Naive thymus-derived CD4-positive, alpha-beta T cell (primary cell): ENCODE data around the gene MTERF4. TPM values are rescaled to one million over a fixed set of nuclear protein-coding genes. Genes with fewer than 3 reads are reported as not detected.
A peak's percentile ranks its signal among the peaks of the same experiment; 100 is the strongest.

Experiments used
- ATAC-seq: fragments of 150-1000 bp; cut with Tn5 transposase; 2 replicates; pipeline ENCODE4 v1.10.0; 2021; ENCODE audit warnings: mild to moderate bottlenecking, moderate library complexity
- CTCF ChIA-PET: fragments of 350-600 bp; sonication (Branson Sonifier 250); formaldehyde crosslinking; loops from one replicate; lab custom pipeline; 2021; ENCODE audit warnings: antibody characterized with exemption; lab: Charles Lee
- POLR2A ChIA-PET: fragments of 350-600 bp; sonication (Branson Sonifier 250); formaldehyde crosslinking; loops from one replicate; lab custom pipeline; 2021; ENCODE audit warnings: antibody characterized with exemption, inconsistent platforms; lab: Charles Lee
- DNase-seq, 9 donors: peaks; one replicate each; pipeline versions ENCODE4 v3.0.0 to v3.0.0-alpha.2; 2020 to 2022; ENCODE audit warnings: mixed read lengths in 1 of 9
- H3K27ac ChIP-seq: one replicate; pipeline ENCODE4 v1.7.0; 2013; ENCODE audit warnings: mild to moderate bottlenecking, low read depth, low read length, moderate library complexity
- H3K27me3 ChIP-seq, 2 donors: one replicate each; pipeline ENCODE4 v1.7.0; 2013; ENCODE audit warnings: low read length in 2 of 2, mild to moderate bottlenecking in 2 of 2, moderate library complexity in 2 of 2; ENCODE audit not compliant: control insufficient read depth in 2 of 2, insufficient read depth in 2 of 2
- H3K36me3 ChIP-seq, 3 experiments: 1 replicate in 2 of 3; 2 replicates in 1 of 3; pipeline ENCODE4 v1.7.0; 2013; ENCODE audit warnings: low read length in 3 of 3, mild to moderate bottlenecking in 3 of 3, moderate library complexity in 1 of 3; ENCODE audit not compliant: insufficient read depth in 3 of 3, control insufficient read depth in 2 of 3
- H3K4me1 ChIP-seq, 2 donors: one replicate each; pipeline ENCODE4 v1.7.0; 2013; ENCODE audit warnings: low read length in 2 of 2, mild to moderate bottlenecking in 2 of 2, moderate library complexity in 1 of 2; ENCODE audit not compliant: control insufficient read depth in 2 of 2, insufficient read depth in 2 of 2
- H3K4me3 ChIP-seq: 2 replicates; pipeline ENCODE4 v1.7.0; 2013; ENCODE audit warnings: mild to moderate bottlenecking, low read length
- H3K9me3 ChIP-seq, 3 experiments: 1 replicate in 2 of 3; 2 replicates in 1 of 3; pipeline ENCODE4 v1.7.0; 2013; ENCODE audit warnings: low read length in 3 of 3; ENCODE audit not compliant: control insufficient read depth in 2 of 3
- H3K27ac Mint-ChIP-seq, 9 donors: one replicate each; pipeline ENCODE4 v1.8.0; 2020 to 2022; ENCODE audit warnings: mixed read lengths in 9 of 9, mild to moderate bottlenecking in 8 of 9, moderate library complexity in 5 of 9, inconsistent platforms in 2 of 9
- H3K27me3 Mint-ChIP-seq, 5 donors: one replicate each; pipeline ENCODE4 v1.8.0; 2021 to 2022; ENCODE audit warnings: mixed read lengths in 5 of 5, mild to moderate bottlenecking in 1 of 5
- H3K36me3 Mint-ChIP-seq, 5 donors: one replicate each; pipeline ENCODE4 v1.8.0; 2020 to 2022; ENCODE audit warnings: mixed read lengths in 5 of 5, mild to moderate bottlenecking in 3 of 5, inconsistent platforms in 1 of 5
- H3K4me1 Mint-ChIP-seq, 7 donors: one replicate each; pipeline ENCODE4 v1.8.0; 2020 to 2022; ENCODE audit warnings: mixed read lengths in 7 of 7, mild to moderate bottlenecking in 3 of 7, inconsistent platforms in 1 of 7
- H3K4me3 Mint-ChIP-seq, 10 donors: one replicate each; pipeline ENCODE4 v1.8.0; 2020 to 2022; ENCODE audit warnings: mild to moderate bottlenecking in 10 of 10, mixed read lengths in 10 of 10, moderate library complexity in 6 of 10, inconsistent platforms in 2 of 10
- H3K9me3 Mint-ChIP-seq, 11 donors: one replicate each; pipeline ENCODE4 v1.8.0; 2020 to 2022; ENCODE audit warnings: mixed read lengths in 11 of 11, mild to moderate bottlenecking in 4 of 11, inconsistent platforms in 1 of 11, moderate library complexity in 1 of 11
- intact Hi-C, 2 donors: fragments of 100-400 bp; cut with micrococcal nuclease; formaldehyde crosslinking; loops; one replicate each; pipeline ENCODE4 v1.15.1; 2023
- polyA plus RNA-seq, 2 donors: library from polyadenylated mRNA; unstranded; fragments of 300-500 nt; fragmentation: Illumina TruSeq; gene quantifications; one replicate each; pipeline ENCODE4 v1.2.3, GENCODE V29; 2021
- total RNA-seq, 6 experiments: library from RNA in 5 of 6; stranded (reverse) in 5 of 6; gene quantifications; 1 replicate in 5 of 6; 2 replicates in 1 of 6; pipeline ENCODE4 v1.2.3 and lab custom pipeline; 2021 to 2026

MTERF4 gene
- total and polyA plus RNA-seq, 7 experiments from 2014 or later, result 45.3 to 214 (median 82.3) TPM

GRCh38 chr2:241116606-241117560 lies 14.8 kb upstream of the MTERF4 start:
- CTCF ChIA-PET, result interaction anchor here (1.1 kb wide), 1 partner anchor 32 kb away, joined by 3 read pairs; the partner anchor contains the start of gene PASK

GRCh38 chr2:241115361-241115760 lies 13.3 kb upstream of the MTERF4 start:
- Histone ChIP-seq H3K4me1 (peaks cover under 1 to 7% of the 10 kb centered on the region in 2 donors), H3K4me3 (no peak overlapping the region), H3K27ac (no peak overlapping the region), H3K27me3 (no peaks in the 10 kb centered on the region), H3K36me3 (peaks cover 0 to 6% (median 0%) of the 10 kb centered on the region in 3 experiments), H3K9me3 (no peaks in the 10 kb centered on the region)
- ChIA-PET CTCF (interaction anchor here (0.5 kb wide), 1 partner anchor 17 kb away, joined by 5 read pairs; no protein-coding TSS in a partner anchor), POLR2A (interaction anchor here (1.7 kb wide), 1 partner anchor 34 kb away, joined by 5 read pairs; the partner anchor contains the start of gene PASK)
- no peak for ATAC-seq
- H3K9me3 Mint-ChIP-seq, result peaks cover 0 to 4% (median 0%) of the 10 kb centered on the region in 11 donors
- H3K36me3 Mint-ChIP-seq, result peaks cover 13 to 63% (median 34%) of the 10 kb centered on the region in 5 donors
- no peak overlapping the region for H3K4me3 Mint-ChIP-seq
- intact Hi-C loops, result no loop called here
- DNase-seq, result no peak
- H3K27ac Mint-ChIP-seq, result peak overlapping the region in 1 of 9 donors; percentile 78
- H3K4me1 Mint-ChIP-seq, result peaks cover 4 to 25% (median 19%) of the 10 kb centered on the region in 7 donors
- no peaks in the 10 kb centered on the region for H3K27me3 Mint-ChIP-seq

More at GRCh38 chr2:241116606-241117560, 14.8 kb upstream of the MTERF4 start:
- intact Hi-C loops, result no loop called here
- H3K27ac ChIP-seq, result no peak overlapping the region
- Mint-ChIP-seq H3K27ac (peak overlapping the region in 6 of 9 donors; percentile 41 to 85 (median 56)), H3K4me1 (peaks cover 0 to 17% (median 10%) of the 10 kb centered on the region in 7 donors), H3K9me3 (peaks cover 0 to 3% (median 0%) of the 10 kb centered on the region in 11 donors), H3K36me3 (peaks cover 15 to 70% (median 50%) of the 10 kb centered on the region in 5 donors), H3K27me3 (no peaks in the 10 kb centered on the region), H3K4me3 (no peak overlapping the region)
- POLR2A ChIA-PET, result no interaction called here
- H3K4me1 ChIP-seq, result peaks cover 0 to 2% of the 10 kb centered on the region in 2 donors
- no peaks in the 10 kb centered on the region for H3K27me3 ChIP-seq
- no peaks in the 10 kb centered on the region for H3K9me3 ChIP-seq
- DNase-seq, result no peak
- H3K4me3 ChIP-seq, result no peak overlapping the region
- no peak for ATAC-seq
- H3K36me3 ChIP-seq, result peaks cover 0 to 5% (median 0%) of the 10 kb centered on the region in 3 experiments

- Mint-ChIP-seq H3K27ac (peak overlapping the region in 2 of 9 donors; percentile 53 to 60), H3K4me1 (peaks cover 10 to 29% (median 24%) of the 10 kb centered on the region in 7 donors), H3K9me3 (peaks cover 0 to 4% (median 0%) of the 10 kb centered on the region in 11 donors), H3K4me3 (no peak overlapping the region), H3K27me3 (no peaks in the 10 kb centered on the region), H3K36me3 (peaks cover 15 to 65% (median 32%) of the 10 kb centered on the region in 5 donors)
- intact Hi-C loops, result no loop called here
- Histone ChIP-seq H3K4me3 (no peak overlapping the region), H3K27ac (no peak overlapping the region), H3K4me1 (peaks cover 6 to 13% of the 10 kb centered on the region in 2 donors), H3K27me3 (no peaks in the 10 kb centered on the region), H3K9me3 (no peaks in the 10 kb centered on the region), H3K36me3 (peaks cover 0 to 6% (median 0%) of the 10 kb centered on the region in 3 experiments)
- no peak for DNase-seq
- POLR2A ChIA-PET, result interaction anchor here (1.7 kb wide), 1 partner anchor 35 kb away, joined by 5 read pairs; the partner anchor contains the start of gene PASK
- CTCF ChIA-PET, result interaction anchor here (0.5 kb wide), 1 partner anchor 17 kb away, joined by 5 read pairs; no protein-coding TSS in a partner anchor
- no peak for ATAC-seq
These were observed 12.7 kb upstream of the MTERF4 start for GRCh38 chr2:241114836-241115235.

- POLR2A ChIA-PET, result interaction anchor here (1.5 to 13.6 kb wide), 6 partner anchors 9 to 37 kb away, joined by 3 to 150 read pairs (median 38); partner anchors contain the start of genes MTERF4, PASK and PPP1R7
- Histone ChIP-seq H3K27ac (peak overlapping the region; percentile 70), H3K4me1 (peaks cover 26 to 32% of the 10 kb centered on the region in 2 donors), H3K9me3 (peaks cover 0 to 6% (median 0%) of the 10 kb centered on the region in 3 experiments), H3K36me3 (peaks cover 0 to 16% (median under 1%) of the 10 kb centered on the region in 3 experiments), H3K27me3 (no peaks in the 10 kb centered on the region), H3K4me3 (peak overlapping the region; percentile 56)
- Mint-ChIP-seq H3K36me3 (peaks cover 16 to 68% (median 36%) of the 10 kb centered on the region in 5 donors), H3K27ac (peak overlapping the region; percentile 62 to 99 (median 97)), H3K27me3 (no peaks in the 10 kb centered on the region), H3K4me1 (peaks cover 22 to 47% (median 45%) of the 10 kb centered on the region in 7 donors), H3K4me3 (peak overlapping the region; percentile 65 to 89 (median 82)), H3K9me3 (peaks cover 0 to 11% (median 8%) of the 10 kb centered on the region in 11 donors)
- ATAC-seq (peak; percentile 42), DNase-seq (peak in 4 of 9 donors; percentile 25 to 42 (median 32))
- intact Hi-C loops, result loop anchor here in 1 of 2 donors (1.0 kb wide), 1 partner anchor 10 kb away; the partner anchor contains the start of gene MTERF4
- CTCF ChIA-PET, result interaction anchor here (0.9 kb wide), 1 partner anchor 17 kb away, joined by 3 read pairs; no protein-coding TSS in a partner anchor
These were observed 10.5 kb upstream of the MTERF4 start for GRCh38 chr2:241112592-241112991.

- H3K4me1 Mint-ChIP-seq, result peaks cover 22 to 52% (median 51%) of the 10 kb centered on the region in 7 donors
- H3K27me3 ChIP-seq, result no peaks in the 10 kb centered on the region
- peaks cover 31 to 37% of the 10 kb centered on the region in 2 donors for H3K4me1 ChIP-seq
- DNase-seq, result no peak
- ATAC-seq, result no peak
- POLR2A ChIA-PET, result interaction anchor here (1.5 to 13.6 kb wide), 6 partner anchors 10 to 38 kb away, joined by 3 to 150 read pairs (median 38); partner anchors contain the start of genes MTERF4, PASK and PPP1R7
- peak overlapping the region; percentile 56 for H3K4me3 ChIP-seq
- CTCF ChIA-PET, result interaction anchor here (1.8 kb wide), 1 partner anchor 38 kb away, joined by 4 read pairs; the partner anchor contains the start of gene PPP1R7
- H3K36me3 ChIP-seq, result peaks cover 0 to 19% (median 6%) of the 10 kb centered on the region in 3 experiments
- peaks cover 0 to 11% (median 8%) of the 10 kb centered on the region in 11 donors for H3K9me3 Mint-ChIP-seq
- H3K36me3 Mint-ChIP-seq, result peaks cover 16 to 66% (median 35%) of the 10 kb centered on the region in 5 donors
- peak overlapping the region; percentile 65 to 89 (median 82) for H3K4me3 Mint-ChIP-seq
- peak overlapping the region; percentile 70 for H3K27ac ChIP-seq
- H3K27me3 Mint-ChIP-seq, result no peaks in the 10 kb centered on the region
- H3K9me3 ChIP-seq, result peaks cover 0 to 6% (median 0%) of the 10 kb centered on the region in 3 experiments
- intact Hi-C loops, result loop anchor here in 1 of 2 donors (1.0 kb wide), 1 partner anchor 10 kb away; the partner anchor contains the start of gene MTERF4
- H3K27ac Mint-ChIP-seq, result peak overlapping the region; percentile 62 to 99 (median 97)
These were observed 10.0 kb upstream of the MTERF4 start for GRCh38 chr2:241112046-241112445.
